ENCODE measurements around the gene DACT3.

GRCh38 chr19:46639358-46640182 lies 21.4 kb downstream of the DACT3 start:
- no peak for TF ChIP-seq EZH2phosphoT487 (IDR thresholded peaks at IDR 0.05; ENCODE audit: borderline replicate concordance)
- TF ChIP-seq CTCF (conservative IDR thresholded peaks at IDR 0.05; ENCODE audit: low read length) = no peak

Measured in Loucy (cell line).